GM21526 (cell line): ENCODE results near the gene KCND1.

Experiments
- ATAC-seq: cut with Tn5 transposase; IDR thresholded peaks from one replicate; pipeline ENCODE4 v1.9.1; 2021; ENCODE audit warnings: moderate library complexity; ENCODE audit not compliant: unreplicated experiment, low FRiP score

The KCND1 gene

GRCh38 chrX:48975041-48975440, 3.4 kb upstream of the KCND1 start:
- no peak for ATAC-seq

DNA sequence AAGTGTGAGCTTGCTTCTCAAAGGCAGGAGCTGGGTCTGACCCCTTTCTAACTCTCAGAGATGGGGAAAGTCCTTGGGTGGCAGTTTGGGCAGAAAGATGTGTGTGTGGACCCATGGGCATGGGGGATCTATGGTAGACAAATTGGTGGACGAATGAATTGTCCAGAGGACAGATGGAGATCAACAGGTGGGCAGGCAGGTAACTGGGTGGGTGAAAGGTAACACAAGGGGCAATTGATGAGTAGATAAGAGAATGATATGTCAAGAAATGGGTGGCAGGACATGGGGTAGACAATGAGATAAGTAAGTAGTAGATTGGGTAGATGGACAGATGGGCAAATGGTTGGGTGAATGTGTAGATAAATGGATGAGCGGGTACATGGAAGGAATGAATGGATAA, 2.9 kb upstream of the KCND1 start:
- no peak for ATAC-seq

DNA sequence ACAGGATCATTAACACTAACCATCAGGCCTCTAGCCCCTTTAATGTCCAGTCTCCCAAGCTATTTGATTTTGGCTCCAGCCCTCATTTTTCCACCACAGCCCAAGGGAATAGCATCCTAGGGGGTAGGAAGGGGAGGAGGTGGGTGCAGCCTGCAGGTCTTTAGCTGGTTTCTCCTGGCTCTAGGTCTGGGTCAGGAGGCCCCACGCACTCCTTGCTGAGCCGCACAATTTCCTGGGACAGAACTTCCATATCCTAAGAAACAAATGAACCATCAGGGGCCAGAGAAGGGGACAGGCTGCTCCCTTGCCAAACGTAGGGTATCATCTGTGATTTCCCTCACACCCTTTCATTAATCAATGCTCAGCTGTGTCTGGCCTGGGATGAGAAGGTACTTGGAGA, 2.4 kb upstream of the KCND1 start:
- ATAC-seq = no peak

- no peak for ATAC-seq
Measured at GRCh38 chrX:48972220-48973164, 848 bp upstream of the KCND1 start.

DNA sequence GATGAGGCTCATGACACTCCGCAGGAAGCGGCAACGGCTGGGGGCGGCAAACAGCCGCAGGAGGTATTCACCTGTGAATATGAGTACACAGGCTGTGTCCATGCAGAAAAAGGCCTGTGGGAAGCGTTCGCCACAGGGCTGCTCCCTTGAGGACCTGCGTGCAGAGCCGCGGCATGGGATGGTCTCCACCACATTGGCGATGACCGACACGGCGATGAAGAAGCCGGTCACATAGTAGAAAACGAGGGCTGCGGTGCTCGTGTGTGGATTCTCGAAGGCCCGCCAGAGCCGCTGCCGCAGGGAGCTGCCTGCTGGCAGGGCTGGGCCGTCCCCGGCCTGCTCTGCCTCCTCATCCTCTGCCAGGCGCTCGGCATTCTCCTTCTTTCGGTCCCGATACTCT, 2.2 kb downstream of the KCND1 start:
- ATAC-seq = no peak

DNA sequence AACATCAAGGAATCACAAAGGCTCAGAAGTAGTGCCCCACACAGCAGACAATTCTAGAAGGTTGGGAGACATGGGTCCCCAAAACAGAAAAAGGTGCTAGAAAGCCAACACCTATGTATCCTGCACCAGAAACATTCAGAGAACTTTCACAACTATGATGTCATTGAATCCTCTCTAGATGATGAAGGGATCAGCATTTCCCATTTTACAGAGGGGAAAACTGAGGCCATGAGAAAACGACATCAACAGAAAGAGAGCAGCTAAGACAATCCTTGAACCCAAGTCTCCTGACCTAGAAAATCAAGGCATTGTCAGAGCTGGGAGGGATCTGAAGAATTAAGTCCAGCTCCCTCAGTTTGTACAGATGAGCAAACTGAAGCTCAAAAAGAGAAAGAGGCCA, 3.3 kb downstream of the KCND1 start:
- ATAC-seq = no peak

GRCh38 chrX:48966796-48967579, 4.7 kb downstream of the KCND1 start:
- ATAC-seq = no peak

DNA sequence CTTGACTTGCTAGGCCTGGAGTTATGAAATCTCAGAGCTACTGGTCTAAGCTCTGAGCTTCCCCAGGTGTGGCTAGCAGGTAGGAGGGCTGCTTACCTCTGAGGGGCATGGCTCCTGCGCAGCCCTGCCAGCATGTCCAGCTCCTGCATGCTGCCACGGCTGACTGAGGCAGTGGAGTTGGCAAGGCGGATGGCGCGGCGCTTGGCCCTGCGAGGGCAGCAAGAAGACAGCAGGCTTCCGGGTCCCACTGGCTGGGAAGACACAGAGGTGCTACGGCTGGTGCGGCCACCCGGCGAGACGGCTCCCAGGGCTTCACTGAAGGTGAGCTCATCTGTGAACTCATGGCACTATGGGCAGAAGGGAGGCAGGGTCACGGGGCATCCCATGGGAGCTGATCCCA, 5.7 kb downstream of the KCND1 start:
- ATAC-seq = no peak

DNA sequence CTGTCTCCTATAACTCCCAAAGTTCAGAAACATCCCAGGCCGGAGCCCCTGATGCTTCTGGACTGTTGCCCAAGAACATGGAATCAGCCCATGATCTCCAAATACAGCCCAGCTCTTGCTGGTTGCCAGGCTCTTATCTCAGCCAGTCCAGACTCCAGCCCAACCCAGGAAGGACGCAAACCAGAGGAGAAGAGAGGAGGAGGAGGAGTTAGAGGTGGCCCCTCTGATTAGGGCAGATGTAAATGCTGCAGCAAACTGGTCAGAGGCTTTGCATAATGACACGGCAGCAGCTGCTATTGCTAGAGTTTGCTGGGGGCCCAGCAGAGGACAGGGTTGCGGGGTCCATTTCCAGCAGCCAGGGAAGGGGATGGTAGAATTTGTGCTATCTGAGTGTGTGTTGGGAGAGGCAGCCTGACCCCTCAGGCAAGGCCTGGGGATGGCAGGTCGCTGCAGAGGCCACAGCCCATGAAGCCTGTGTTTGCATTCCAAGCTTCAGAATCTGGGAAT, 10.0 kb downstream of the KCND1 start:
- ATAC-seq = no peak

DNA sequence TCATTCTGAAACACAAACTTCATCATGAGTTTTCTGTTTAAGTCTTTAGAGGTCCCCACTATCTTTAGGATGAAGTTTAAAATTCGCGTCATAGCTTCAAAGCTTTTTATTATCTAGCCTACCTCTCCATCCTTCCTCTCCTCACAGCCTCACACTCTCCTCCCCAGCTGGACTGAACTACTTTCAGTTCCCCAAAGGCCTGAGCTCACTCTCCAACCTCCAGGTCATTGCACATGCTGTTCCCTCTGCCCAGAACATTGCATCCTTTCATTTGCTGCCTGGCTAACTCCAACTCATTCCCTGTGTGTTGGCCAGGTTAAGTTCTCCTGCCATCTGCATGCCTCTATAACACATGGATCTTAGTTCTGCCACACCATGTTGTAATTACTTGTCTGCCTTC, 11.4 kb downstream of the KCND1 start:
- no peak for ATAC-seq

GRCh38 chrX:48958635-48959094, 13.0 kb downstream of the KCND1 start:
- ATAC-seq = no peak

GRCh38 chrX:48957827-48958634, 13.6 kb downstream of the KCND1 start:
- ATAC-seq = peak; percentile 62

DNA sequence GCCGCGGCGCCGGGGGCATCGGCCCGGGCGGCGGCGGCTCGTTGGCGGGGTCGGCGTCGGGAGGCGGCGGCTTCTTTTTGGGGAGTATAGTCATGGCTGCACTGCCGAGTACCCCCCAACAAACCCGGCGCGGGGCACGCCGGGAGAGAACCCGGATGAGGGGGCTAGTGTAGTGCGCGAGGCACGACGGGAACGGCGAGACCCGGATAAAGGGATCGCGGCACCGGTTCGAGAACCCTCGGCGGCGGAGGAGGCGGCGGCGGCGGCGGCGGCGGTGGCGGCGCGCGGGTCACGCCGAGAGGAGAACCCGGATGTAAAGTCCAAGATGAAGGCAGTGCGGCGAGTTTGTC, 14.2 kb downstream of the KCND1 start, which contains the start of gene OTUD5:
Gene OTUD5, minus strand, starts transcription at position 131 of the 350 bp plus-strand sequence. Its CDS starts 37 bp downstream, at position 94.
- ATAC-seq = peak; percentile 26

DNA sequence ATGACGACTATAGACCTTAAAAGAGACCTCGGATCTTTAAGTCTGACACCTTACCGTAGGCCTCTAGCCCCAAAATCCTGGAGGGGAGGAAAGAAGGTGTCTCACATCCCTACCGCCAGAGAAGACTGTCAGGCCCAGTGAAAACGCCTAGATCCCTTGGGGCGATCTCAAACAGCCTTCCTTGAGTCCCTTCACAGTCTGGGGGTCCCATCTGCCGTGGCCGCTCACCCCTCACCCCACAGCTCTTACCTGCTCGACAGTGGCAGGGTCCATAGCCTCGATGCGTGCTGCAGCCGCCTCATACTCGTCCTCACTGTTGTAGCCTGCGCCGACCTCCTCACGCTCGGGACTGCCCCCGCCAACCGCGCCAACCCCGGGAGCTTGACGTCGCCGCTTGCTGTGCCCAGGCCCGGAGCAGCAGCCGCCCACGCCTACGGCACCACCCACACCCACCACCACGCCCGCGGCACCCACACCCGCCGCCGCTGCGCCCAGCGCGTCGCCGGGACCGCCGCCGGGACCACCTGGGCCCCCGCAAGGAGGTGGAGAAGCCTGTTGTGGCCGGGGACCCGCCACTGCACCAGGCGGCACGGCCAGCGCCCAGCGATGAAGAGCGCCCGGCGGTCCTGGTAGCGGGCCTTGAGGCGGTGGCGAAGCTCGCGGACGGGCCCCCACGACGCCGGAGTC, 14.8 kb downstream of the KCND1 start:
- ATAC-seq = no peak

DNA sequence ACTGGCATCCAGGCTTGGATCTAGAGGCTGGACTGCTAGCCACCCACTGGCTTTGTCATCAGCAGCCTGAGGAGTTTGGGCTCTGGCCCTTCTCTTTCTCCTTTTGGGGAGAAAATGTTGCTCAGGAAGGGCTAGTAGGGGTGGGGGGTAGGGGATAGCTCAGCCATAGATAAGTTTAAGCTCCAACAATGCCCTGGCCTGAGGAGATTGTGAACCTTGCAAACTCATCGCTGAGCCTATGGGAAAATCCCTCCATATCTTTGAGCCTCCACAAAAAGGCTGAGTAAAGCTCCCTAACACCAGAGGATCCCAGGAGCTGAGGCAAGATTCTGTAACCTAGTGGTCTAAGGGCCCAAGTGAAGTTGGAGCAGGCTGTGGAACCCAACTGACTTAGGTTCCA, 23.1 kb downstream of the KCND1 start:
- ATAC-seq = no peak

DNA sequence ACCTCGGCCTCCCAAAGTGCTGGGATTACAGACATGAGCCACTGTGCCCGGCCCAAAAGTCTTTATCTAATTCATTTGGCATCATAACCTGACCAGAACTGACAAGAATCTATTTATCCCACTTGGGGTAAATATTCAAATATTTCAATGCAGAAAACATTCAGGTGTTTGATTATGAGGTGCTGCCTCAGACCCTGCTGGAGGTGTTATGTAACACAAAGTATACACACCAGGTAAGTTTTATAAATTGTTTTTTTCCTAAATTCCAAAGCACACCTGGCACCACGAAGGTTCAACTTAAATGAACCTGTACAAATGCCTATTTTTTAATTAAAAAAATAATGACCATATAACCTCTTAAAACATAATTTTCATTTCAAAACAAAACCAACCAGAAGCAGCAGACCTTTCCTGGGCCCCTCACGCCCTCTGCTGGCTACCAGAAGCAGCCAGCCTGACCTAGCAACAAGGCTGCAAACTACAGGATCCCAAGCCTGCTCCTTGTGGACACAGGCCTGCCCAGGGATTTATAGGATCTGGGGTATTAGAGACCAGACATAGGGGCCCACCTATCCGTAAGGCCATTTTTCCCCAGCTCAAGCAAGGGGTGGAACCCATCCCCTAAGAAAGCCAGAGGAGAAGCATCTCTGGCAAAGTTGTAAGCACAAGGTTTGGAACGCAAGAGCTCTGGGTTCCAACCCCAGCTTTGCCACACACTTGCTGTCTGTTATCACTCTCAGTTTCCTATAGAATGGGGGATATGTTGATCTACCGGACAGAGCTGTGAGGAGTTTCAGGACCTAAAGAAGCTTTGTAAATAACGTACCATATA, 25.9 kb downstream of the KCND1 start:
- no peak for ATAC-seq

DNA sequence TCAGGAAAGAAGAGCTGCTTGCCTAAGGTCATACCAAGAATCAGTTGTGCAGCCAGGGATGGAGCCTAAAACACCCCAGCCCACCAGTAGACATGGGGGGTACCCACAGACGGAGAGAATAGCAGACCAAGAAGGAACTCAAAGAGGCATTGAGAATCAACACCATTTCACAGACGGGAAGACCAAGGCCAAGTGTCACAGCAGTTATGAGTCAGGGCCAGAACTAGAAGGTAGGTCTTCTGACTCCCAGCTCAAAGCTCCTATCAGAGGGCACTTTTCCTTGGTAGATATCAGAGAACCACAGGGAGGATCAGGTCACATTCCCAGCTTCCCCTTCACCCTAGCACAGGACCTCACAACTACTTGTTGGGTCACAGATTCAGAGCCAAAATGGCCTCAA, 28.7 kb downstream of the KCND1 start:
- no peak for ATAC-seq

DNA sequence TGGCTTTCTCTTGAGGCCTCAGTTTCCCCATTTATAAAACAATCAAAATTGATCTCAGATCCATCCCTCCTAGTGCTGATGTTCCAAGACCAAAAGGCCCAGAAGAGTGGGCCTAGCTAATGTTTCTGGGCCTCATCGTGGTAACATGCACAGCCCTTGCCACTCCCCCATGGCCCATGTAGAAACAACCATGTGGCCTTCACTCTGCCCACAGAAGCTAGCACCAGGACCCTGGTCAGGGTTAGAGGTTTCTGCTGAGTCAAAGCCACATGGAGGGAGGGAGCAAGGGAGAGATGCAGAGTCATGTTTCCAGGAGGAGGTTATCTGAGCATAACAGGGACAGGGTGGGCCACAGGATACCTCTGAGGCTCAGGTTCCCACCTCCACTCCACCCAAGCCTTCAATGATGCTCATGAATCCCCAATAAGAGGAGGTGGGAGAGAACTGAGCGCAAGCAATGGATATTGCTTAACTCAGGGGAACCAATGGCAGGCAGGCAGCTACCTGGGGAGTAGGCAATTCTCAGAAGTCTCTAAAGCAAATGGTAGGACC, 31.2 kb downstream of the KCND1 start:
- no peak for ATAC-seq
